HG02970 (cell line): ENCODE data around the gene OR2A5.
"Not testable (repeated sequence)": the region's sequence is repeated elsewhere in the genome, so short reads cannot be mapped to it uniquely, and the experiment has no call there.

Experiments used
- ATAC-seq: cut with Tn5 transposase; IDR thresholded peaks from one replicate; pipeline ENCODE4 v1.9.1; 2021; ENCODE audit warnings: mild to moderate bottlenecking, moderate library complexity, moderate number of reproducible peaks; ENCODE audit not compliant: unreplicated experiment, low FRiP score

OR2A5 gene

DNA sequence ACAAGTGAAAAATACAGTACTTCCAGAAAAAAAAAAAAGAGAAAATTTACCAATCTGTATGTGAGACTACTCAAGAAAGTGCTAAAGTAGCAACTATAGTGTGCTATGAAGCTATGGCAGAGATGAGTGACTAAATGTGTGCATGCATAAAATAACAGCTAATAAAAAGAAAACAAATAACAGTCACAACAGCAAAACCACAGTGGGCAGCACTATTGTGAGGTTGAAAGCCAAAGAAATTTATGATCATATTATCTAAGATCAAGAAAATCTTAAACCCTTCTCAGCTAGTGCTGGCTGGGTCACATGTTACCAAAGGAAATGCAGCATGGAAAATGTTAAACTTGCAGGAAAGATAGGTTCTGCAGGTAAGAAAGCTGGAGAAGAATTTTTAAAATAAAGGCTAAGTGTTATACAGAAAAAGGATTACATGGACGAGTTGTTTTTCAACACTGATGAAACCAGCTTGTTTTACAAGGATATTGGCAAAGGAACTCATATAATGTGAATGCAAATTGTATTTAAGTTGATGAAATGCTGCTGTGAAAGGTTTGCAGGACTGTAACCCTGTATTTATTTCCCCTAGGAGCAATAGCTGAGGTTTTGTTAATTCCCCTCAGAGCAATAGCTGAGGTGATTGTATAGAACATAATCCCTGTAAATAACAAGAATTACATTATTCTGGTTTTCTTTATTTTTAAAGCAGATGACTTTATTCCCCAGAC lies 15.6 kb upstream of the OR2A5 start:
- ATAC-seq, result no peak

DNA sequence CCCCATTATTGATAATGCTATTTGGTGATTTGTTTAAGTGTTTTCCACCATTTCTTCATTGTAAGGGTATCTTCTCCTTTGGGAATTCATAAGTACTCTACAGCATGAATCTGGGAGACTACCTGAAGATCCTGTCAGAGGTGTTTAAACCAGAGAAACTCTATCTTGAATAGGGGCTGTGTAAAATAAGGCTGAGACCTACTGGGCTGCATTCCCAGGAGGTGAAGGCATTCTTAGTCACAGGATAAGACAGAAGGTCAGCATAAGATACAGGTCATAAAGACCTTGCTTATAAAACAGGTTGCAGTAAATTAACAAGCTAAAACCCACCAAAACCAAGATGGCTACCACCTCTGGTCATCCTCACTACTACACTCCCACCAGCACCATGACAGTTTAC lies 13.4 kb upstream of the OR2A5 start:
- no peak for ATAC-seq

DNA sequence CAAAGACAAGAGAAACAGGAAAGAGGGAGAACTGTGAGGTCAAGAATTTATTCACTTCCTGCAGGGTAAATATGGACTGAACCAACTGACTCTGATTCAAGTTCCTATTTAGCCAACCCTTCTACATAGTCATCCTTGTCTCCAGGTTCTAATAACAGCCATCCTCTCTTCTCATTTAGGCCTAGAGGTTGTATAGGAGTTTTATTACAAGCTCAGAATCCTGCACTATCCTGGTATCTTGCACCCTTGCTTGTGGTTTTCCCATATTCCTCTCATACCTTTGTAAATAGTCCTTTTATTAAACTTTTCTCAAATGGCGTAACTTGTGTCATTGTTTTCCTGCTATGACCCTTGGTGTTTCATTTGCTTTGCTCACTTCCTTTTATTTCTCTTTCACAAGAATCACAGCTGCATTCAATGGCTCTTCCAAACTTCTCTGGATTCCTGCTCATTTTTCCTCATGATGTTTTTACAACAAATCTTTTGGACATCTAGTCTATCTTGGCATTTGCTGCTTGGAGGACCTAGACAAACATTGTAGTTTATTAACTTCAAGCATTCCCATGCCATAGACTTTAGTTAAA lies 12.4 kb upstream of the OR2A5 start:
- no peak for ATAC-seq

DNA sequence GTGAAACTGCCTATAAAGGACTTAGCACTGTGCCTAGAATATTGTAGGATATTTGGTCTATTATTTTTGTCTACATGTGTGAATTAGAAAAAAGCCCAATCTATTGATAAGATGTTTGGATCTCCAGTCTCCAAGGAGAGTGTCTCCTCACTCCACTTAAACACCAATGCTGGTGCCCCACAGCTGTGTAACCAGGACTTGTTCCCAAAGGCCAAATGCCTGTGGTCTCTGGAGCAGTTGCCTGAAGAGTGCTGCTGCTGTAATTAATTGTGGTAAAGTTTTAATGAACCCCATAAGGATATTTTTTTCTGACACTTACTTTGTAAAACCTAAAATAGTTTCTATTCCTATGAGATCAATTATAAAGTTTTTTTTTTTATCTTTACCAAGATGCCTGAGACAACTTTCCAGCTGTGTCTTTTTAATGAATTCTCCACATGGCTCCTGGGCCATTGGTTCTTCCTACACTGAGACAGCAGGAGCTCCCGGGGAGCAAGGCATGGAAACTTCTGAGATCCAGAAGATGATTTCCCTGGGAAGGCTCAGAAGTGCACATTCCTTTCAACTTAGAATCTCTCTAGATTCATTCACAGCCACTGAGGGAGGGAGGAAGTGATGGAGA lies 11.2 kb upstream of the OR2A5 start:
- ATAC-seq, result no peak

DNA sequence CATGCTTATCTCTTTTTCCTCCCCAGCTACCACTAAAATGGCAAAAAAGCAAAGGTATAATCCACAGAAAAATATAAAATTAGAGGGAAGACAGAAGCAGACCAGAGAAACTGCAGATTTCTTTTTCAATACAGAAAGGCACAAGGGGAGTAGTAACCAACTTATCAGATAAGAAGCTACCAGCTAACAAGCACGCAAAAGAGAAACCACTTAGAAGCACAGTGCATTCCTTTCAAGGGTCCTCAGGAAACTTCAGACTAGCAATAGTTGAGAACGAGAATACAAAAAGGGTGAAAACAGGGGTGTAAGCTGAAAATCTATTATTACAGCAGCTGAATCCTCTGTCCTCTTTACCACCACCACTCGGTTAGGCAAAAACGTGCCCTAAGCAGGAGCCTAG lies 9.9 kb upstream of the OR2A5 start:
- ATAC-seq, result no peak

DNA sequence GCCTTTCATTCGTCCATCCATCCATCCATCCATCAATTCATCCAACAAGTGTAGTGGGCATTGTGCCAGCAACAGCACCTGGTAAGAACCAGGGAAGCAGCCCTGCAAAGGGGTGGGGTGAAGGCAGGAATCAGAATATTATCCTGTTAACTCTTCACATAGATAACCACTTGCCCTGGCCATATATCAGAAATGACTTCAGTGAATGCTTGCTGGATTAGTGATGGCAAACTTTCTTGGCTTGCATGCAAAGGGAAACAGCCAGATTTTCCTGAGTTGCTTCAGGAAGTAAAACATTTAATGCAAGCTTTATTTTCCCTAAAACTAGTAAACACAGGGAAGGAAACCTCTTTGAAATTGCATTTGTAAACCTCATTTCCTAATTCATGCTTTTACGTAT lies 743 bp downstream of the OR2A5 start:
- ATAC-seq, result no peak

DNA sequence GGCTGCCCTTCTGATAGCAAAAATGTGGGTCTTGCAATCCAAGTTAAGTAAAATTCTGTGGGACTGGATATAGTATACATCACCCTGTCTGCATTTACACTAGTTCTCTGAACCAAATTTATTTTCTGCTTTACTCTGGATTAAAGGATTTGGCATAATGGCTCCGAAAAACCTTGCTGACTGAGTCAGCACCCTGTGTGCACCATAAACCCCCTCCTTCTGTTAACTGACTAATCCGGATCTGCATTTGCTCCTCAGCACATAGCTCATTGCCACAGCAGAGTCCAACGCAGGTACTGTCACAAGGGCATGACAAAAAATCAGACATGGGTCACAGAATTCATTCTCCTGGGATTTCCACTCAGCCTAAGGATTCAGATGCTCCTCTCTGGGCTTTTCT lies 1.3 kb downstream of the OR2A5 start:
- ATAC-seq, result no peak

DNA sequence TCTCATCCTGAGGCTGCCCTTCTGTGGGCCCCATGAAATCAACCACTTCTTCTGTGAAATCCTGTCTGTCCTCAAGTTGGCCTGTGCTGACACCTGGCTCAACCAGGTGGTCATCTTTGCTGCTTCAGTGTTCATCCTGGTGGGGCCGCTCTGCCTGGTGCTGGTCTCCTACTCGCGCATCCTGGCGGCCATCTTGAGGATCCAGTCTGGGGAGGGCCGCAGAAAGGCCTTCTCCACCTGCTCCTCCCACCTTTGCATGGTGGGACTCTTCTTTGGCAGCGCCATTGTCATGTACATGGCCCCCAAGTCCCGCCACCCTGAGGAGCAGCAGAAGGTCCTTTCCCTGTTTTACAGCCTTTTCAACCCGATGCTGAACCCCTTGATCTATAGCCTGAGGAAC lies 2.1 kb downstream of the OR2A5 start:
- not testable (repeated sequence) for ATAC-seq

DNA sequence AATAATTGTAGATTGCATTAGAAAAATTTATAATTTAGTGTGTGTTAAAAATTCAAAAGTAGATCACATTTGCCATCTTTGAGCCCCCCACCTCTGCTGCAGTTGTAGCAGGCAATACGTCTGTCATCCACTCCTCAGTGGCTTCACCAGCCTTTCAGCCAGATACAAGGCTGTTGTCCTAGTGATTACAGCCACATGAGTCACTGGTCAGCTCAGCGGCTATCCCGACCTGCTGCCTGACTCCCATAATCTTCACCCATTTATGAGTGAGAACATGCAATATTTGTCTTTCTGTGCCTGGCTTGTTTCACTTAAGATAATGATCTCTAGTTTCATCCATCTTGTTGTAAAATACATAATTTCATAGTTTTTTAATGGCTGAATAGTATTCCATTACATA lies 9.2 kb downstream of the OR2A5 start:
- no peak for ATAC-seq

DNA sequence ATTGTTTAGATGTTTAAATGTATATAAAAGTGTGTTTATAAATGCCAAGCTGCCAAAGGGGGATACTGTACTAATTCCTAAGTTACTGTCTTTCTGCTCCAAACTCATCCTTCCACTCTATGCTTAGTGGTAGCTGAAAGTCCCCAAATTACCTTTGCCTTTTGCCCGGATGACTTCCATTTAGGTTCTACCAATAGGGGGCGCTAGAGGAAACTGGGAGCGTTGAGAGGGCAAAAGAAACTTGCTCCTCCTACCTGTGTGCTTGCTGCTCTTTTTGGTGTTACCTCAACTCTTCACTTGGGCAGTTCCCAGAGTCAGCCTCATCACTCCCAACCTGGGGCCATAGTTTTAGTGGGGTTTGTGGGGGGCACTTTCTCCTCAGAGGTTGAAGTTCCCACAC lies 15.0 kb downstream of the OR2A5 start:
- no peak for ATAC-seq

DNA sequence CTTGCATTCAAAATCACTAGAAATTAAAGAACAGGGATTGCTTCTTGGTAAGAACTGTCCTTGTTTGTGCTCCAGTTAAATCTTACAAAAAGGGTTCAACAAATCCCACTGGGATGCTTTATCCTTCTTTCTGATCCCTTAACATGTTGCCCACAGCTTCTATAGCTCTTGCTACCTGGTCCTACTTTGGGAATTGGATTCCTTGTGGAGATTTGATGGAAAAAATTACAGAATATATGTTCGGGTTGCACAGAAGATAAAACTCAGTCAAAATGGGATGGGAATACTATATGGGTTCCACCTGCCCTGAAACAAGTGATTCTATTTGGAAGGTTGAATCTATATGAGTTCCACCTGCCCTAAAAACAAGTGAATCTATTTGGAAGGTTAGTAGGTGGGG lies 20.8 kb downstream of the OR2A5 start, which contains the start of gene OR2A25:
Gene OR2A25 (plus strand): TSS at position 301 of the 400 bp plus-strand sequence. CDS start 4,409 bp downstream, outside the sequence.
- ATAC-seq, result no peak

DNA sequence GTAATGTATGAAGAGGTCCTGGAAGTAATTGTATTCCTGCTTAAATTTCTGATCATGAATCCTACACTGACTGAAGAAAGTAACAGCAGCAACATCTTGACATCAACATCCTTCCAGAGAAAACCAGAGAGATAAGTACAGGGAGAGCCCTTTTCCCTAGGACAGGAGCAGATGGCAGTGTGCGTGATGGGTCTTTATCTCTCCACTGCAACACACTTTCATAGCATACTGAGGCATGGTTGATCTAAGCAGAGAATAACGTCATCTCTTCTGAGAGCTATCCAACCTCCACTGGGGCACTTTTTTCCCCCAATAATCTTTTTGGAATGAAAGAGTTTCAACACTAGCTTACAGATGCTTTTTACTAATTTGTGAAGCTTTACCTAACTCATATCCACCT lies 21.2 kb downstream of the OR2A5 start:
- ATAC-seq, result no peak

DNA sequence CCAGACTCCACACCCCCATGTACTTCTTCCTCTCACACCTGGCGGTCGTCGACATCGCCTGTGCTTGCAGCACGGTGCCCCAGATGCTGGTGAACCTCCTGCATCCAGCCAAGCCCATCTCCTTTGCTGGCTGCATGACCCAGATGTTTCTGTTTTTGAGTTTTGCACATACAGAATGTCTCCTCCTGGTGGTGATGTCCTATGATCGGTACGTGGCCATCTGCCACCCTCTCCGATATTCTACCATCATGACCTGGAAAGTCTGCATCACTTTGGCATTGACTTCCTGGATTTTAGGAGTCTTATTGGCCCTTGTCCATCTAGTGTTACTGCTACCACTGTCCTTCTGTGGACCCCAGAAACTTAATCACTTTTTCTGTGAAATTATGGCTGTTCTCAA lies 25.6 kb downstream of the OR2A5 start:
- ATAC-seq, result no peak

DNA sequence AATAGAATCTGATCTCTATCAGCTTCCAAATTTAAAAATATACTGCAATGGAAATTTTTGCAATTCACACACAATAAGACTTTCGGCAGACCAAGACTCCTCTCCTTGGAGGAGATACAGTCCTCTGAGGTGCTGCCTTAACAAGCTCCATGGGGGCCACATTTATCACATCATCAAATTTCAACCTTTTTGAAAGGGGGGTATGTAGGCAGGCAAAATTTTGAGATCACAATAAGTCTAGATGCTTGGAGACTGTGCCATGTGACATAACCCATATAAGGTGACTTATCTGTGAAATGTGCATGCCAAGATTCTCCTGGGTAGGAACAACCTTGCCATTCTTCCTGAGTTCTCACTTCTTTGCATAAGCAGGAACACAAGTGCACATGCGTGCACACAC lies 37.2 kb downstream of the OR2A5 start, which contains the start of gene OR2A12:
Gene OR2A12 (plus strand): TSS at position 301 of the 400 bp plus-strand sequence. CDS start 8,830 bp downstream, outside the sequence.
- ATAC-seq, result no peak

DNA sequence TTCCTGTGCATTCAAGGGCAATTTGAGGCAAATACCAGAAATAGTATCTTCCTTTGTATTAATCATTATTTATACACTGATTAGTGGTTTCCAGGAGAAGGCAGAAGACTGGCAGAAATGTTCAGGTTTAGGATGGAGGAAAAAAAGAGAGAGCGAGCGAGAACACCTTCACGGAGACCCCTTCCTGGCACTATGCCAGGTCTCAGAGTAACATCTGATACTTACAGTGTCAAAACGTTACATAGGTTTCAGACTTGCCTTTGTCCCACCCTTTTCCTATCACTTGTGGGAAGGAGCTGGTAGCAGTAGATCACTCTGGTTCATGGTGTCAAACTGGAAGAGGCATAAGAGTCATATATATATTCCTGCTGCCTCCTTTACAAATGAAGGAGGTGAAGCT lies 38.0 kb downstream of the OR2A5 start:
- no peak for ATAC-seq

DNA sequence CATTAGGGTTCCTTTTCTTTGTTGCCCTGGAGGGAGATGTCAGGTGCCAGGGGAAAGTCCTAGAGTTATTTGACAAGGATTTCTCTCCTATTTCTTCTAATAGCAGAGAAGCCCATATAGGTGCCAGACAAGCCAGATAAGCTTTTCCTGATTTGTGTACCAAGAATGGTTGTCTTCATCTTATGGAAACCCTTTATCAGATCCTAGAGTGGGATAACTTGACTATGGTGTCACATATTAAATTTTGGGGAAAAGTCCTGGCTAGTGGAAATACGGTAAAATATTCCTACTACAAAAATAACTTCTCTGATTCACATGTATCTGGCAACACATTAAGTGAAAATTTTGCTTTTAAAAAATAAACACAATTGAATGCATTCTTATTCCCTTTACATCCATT lies 38.5 kb downstream of the OR2A5 start:
- no peak for ATAC-seq

DNA sequence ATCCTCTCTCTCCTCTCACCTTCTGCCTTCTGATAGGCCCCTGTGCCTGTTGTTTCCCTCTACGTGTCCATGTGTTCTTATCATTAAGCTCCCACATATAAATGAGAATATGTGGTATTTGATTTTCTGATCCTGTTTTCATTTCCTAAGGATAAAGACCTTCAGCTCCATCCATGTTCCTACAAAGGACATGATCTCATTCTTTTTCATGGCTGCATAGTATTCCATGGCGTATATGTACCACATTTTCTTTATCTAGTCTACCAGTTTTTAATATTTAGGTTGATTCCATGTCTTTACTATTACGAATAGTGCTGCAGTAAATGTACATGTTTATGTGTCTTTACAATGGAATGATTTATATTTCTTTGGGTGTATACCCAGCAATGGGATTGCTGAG lies 41.9 kb downstream of the OR2A5 start:
- no peak for ATAC-seq

DNA sequence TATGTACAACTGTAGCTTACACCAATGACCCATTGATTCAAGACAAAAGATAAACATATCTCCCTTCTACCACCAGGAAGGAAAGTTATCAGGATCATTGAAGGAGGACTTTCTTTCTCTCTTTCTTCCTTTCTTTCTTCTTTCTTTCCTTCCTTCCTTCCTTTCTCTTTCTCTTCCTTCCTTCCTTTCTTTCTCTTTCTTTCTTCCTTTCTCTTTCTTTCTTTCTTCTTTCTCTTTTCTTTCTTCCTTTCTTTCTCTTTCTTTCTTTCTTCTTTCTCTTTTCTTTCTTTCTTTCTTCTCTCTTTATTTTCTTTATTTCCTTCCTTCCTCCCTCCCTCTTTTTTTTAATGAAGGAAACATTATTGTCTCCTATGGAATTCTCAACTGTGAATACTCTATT lies 50.0 kb downstream of the OR2A5 start:
- ATAC-seq, result no peak

DNA sequence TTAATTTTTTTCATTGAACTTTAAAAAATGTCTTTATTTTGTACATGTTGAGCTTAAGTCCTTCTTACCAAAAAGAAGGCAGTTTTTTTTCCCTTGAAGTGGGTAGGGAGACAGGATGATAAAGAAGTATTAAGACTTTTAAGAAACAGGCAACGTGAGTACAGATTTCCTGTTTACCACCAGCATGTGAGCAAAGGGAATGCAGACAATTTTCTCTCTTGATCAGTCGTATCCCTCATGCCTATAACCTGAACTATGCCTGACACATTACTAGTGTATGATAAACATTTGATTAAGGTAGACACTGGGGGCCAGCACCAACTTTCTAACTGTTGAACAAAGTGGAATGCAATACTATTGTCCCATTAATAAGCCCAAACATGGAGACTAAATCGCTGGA lies 51.9 kb downstream of the OR2A5 start:
- no peak for ATAC-seq

DNA sequence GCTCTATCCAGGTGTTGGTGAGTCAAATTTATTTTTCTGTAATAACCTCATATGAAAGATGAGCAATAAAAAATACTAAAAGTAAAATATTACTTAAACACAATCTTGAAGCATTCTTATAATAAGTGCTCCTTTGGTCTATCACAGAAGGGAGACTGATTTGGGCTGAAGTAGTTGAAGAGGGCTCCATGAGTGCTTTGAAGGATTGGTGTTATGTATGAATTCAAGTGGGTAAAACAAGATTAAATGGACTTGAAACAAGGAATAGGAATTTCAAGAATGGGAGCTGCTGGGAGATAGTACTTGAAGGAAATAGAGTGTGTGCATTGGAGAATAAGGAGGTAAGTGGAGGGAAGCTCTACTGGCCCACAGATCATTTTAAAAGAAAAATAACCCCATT lies 53.3 kb downstream of the OR2A5 start:
- no peak for ATAC-seq

DNA sequence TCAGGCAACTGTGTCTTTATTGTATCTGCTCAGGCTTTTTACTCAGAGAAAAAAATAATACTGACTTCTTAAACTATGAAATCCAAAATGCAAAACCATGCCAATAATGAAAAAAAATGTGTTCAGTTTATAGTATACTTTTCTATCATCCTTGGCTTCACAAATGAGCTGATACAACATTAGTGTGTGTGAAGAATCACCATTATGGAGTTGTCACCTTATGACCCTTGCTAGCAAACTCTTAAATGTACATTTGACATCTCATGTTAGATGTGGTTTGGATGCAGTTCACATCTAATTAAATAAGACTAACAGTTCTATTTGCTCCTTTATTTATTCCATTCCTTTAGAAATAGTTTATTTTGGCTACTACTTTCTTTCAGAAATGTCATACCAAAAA lies 56.5 kb downstream of the OR2A5 start:
- no peak for ATAC-seq
